Measurements from ENCODE around the gene SEC14L5. TPM values are rescaled to one million over a fixed set of nuclear protein-coding genes. Genes with fewer than 3 reads are reported as not detected.
A peak's percentile ranks its signal among the peaks of the same experiment; 100 is the strongest.

The SEC14L5 gene
- total RNA-seq, 1 donor, result under 0.01 TPM

- TF ChIP-seq CTCF (IDR thresholded peaks at IDR 0.05; ENCODE audit: extremely low read depth, low read depth, low read length), result no peak
- H3K4me3 ChIP-seq (ENCODE audit: insufficient read depth, low read length), result peak overlapping the region; percentile 36
- H4K20me1 ChIP-seq (ENCODE audit: insufficient read depth, low read length), result no peaks in the 10 kb centered on the region
- no peaks in the 10 kb centered on the region for H3K27me3 ChIP-seq (ENCODE audit: insufficient read depth, low read length)
- no peak overlapping the region for H2AFZ ChIP-seq (ENCODE audit: low read length)
- peak overlapping the region; percentile 44 for H3K27ac ChIP-seq (ENCODE audit: low read depth, low read length)
- H3K4me1 ChIP-seq (ENCODE audit: insufficient read depth, low read length), result peaks cover 34% of the 10 kb centered on the region
- no peaks in the 10 kb centered on the region for H3K36me3 ChIP-seq (ENCODE audit: insufficient read depth, low read length)
- peak; percentile 98 for DNase-seq (ENCODE audit: insufficient read length, low spot score, missing footprints)
- no peaks in the 10 kb centered on the region for H3K9me3 ChIP-seq (ENCODE audit: low read depth, low read length)
- no peaks in the 10 kb centered on the region for H3K79me2 ChIP-seq (ENCODE audit: insufficient read depth, low read length)
- H3K4me2 ChIP-seq (ENCODE audit: insufficient read depth, low read length), result peak overlapping the region; percentile 76
Observed at GRCh38 chr16:4944333-4945281, 13.5 kb upstream of the SEC14L5 start.

GRCh38 chr16:4945560-4946502 lies 12.3 kb upstream of the SEC14L5 start:
- Histone ChIP-seq H3K4me3 (ENCODE audit: insufficient read depth, low read length) (no peak overlapping the region), H3K4me2 (ENCODE audit: insufficient read depth, low read length) (peak overlapping the region; percentile 76), H3K27ac (ENCODE audit: low read depth, low read length) (no peak overlapping the region), H3K9me3 (ENCODE audit: low read depth, low read length) (no peaks in the 10 kb centered on the region), H4K20me1 (ENCODE audit: insufficient read depth, low read length) (no peaks in the 10 kb centered on the region), H3K4me1 (ENCODE audit: insufficient read depth, low read length) (peaks cover 34% of the 10 kb centered on the region), H3K27me3 (ENCODE audit: insufficient read depth, low read length) (no peaks in the 10 kb centered on the region), H3K79me2 (ENCODE audit: insufficient read depth, low read length) (no peaks in the 10 kb centered on the region), H3K36me3 (ENCODE audit: insufficient read depth, low read length) (no peaks in the 10 kb centered on the region), H2AFZ (ENCODE audit: low read length) (no peak overlapping the region)
- peak; percentile 82 for DNase-seq (ENCODE audit: insufficient read length, low spot score, missing footprints)
- no peak for TF ChIP-seq CTCF (IDR thresholded peaks at IDR 0.05; ENCODE audit: extremely low read depth, low read depth, low read length)

GRCh38 chr16:4946917-4947316 lies 11.2 kb upstream of the SEC14L5 start:
- Histone ChIP-seq H3K9me3 (ENCODE audit: low read depth, low read length) (no peaks in the 10 kb centered on the region), H4K20me1 (ENCODE audit: insufficient read depth, low read length) (no peaks in the 10 kb centered on the region), H3K36me3 (ENCODE audit: insufficient read depth, low read length) (no peaks in the 10 kb centered on the region), H3K4me2 (ENCODE audit: insufficient read depth, low read length) (no peak overlapping the region), H3K27ac (ENCODE audit: low read depth, low read length) (no peak overlapping the region), H3K4me1 (ENCODE audit: insufficient read depth, low read length) (peaks cover 34% of the 10 kb centered on the region), H2AFZ (ENCODE audit: low read length) (no peak overlapping the region), H3K27me3 (ENCODE audit: insufficient read depth, low read length) (no peaks in the 10 kb centered on the region), H3K79me2 (ENCODE audit: insufficient read depth, low read length) (no peaks in the 10 kb centered on the region), H3K4me3 (ENCODE audit: insufficient read depth, low read length) (no peak overlapping the region)
- DNase-seq (ENCODE audit: insufficient read length, low spot score, missing footprints), result no peak
- no peak for TF ChIP-seq CTCF (IDR thresholded peaks at IDR 0.05; ENCODE audit: extremely low read depth, low read depth, low read length)

Data from osteoblast (primary cell).